NB4 (cell line): Measurements from ENCODE around the gene F11R.

Experiments used
- DNase-seq: peaks from one replicate; pipeline ENCODE4 v3.0.0; 2010; ENCODE audit warnings: low read depth
- H3K4me3 ChIP-seq: one replicate; pipeline ENCODE4 v1.5.1; 2011; ENCODE audit warnings: mild to moderate bottlenecking, low read depth, low read length, moderate library complexity
- MYC ChIP-seq: IDR thresholded peaks from 2 replicates; pipeline ENCODE4 v1.6.1; 2011; ENCODE audit warnings: low read depth, low read length
- POLR2A ChIP-seq: IDR thresholded peaks from 2 replicates; pipeline ENCODE4 v1.6.1; 2011; ENCODE audit warnings: mild to moderate bottlenecking; ENCODE audit not compliant: insufficient read length; ENCODE audit errors: extremely low read depth
- TF ChIP-seq, protein P1 (sequence below): IDR thresholded peaks from one replicate; pipeline ENCODE4 v1.5.1; 2012; ENCODE audit warnings: low read depth, low read length
- TF ChIP-seq, protein P2 (sequence below): IDR thresholded peaks from 2 replicates; pipeline ENCODE4 v1.6.1; 2011; ENCODE audit warnings: low read depth, low read length

The F11R gene

GRCh38 chr1:161061419-161061818 is 40.5 kb upstream of the F11R start:
- H3K4me3 ChIP-seq: no peak overlapping the region
- DNase-seq: no peak
- TF ChIP-seq POLR2A (no peak), MYC (no peak)
- TF ChIP-seq, protein P1, sequence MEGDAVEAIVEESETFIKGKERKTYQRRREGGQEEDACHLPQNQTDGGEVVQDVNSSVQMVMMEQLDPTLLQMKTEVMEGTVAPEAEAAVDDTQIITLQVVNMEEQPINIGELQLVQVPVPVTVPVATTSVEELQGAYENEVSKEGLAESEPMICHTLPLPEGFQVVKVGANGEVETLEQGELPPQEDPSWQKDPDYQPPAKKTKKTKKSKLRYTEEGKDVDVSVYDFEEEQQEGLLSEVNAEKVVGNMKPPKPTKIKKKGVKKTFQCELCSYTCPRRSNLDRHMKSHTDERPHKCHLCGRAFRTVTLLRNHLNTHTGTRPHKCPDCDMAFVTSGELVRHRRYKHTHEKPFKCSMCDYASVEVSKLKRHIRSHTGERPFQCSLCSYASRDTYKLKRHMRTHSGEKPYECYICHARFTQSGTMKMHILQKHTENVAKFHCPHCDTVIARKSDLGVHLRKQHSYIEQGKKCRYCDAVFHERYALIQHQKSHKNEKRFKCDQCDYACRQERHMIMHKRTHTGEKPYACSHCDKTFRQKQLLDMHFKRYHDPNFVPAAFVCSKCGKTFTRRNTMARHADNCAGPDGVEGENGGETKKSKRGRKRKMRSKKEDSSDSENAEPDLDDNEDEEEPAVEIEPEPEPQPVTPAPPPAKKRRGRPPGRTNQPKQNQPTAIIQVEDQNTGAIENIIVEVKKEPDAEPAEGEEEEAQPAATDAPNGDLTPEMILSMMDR: no peak
- TF ChIP-seq, protein P2, sequence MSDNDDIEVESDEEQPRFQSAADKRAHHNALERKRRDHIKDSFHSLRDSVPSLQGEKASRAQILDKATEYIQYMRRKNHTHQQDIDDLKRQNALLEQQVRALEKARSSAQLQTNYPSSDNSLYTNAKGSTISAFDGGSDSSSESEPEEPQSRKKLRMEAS: no peak

GRCh38 chr1:161059293-161059692 is 38.3 kb upstream of the F11R start:
- DNase-seq: no peak
- TF ChIP-seq, protein P2: no peak
- TF ChIP-seq POLR2A (no peak), MYC (no peak)
- TF ChIP-seq, protein P1: no peak
- H3K4me3 ChIP-seq: no peak overlapping the region

DNA sequence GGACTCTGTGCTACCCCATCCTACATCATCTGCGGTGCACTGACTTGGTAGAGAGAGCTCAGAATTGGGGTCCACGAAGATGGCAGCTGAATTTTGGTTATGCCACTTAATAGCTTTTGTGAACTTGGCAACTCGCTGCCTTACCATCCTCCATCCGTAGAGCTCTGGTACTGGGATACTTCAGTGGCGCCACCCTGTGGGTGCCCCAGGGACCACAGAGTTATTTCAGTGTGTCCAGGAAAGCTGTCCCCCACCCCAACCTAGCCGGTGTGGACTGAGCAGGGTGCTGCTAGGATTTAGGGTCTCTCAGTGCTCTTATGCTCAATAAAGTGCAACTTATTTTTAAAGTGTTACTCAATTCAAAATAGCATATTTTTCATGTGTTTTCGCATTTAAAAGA is 33.9 kb upstream of the F11R start:
- H3K4me3 ChIP-seq: no peak overlapping the region
- no peak for DNase-seq
- TF ChIP-seq, protein P1: no peak
- TF ChIP-seq MYC (no peak), POLR2A (no peak)
- TF ChIP-seq, protein P2: no peak

DNA sequence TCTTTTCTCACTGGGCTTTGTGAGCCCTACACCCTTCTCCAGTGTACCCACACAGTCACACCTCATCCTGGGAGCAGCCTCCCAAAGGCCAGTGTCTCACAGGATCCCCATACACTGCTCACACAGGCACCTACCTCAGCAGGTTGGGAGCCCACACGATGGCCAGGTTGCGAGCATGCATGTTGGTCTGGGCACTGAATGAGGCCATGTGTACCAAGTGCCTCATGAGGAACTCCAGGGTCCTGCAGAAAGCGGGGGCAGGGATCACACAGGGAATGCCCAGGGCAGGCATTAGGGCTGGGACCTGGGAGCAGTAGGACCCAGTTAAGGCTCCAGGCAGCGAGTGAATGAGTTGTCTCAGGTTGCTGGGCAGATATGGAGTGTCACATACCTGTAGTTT is 33.3 kb upstream of the F11R start:
- no peak for TF ChIP-seq MYC
- TF ChIP-seq, protein P2: no peak
- TF ChIP-seq, protein P1: no peak
- TF ChIP-seq POLR2A: no peak
- no peak for DNase-seq
- H3K4me3 ChIP-seq: no peak overlapping the region

DNA sequence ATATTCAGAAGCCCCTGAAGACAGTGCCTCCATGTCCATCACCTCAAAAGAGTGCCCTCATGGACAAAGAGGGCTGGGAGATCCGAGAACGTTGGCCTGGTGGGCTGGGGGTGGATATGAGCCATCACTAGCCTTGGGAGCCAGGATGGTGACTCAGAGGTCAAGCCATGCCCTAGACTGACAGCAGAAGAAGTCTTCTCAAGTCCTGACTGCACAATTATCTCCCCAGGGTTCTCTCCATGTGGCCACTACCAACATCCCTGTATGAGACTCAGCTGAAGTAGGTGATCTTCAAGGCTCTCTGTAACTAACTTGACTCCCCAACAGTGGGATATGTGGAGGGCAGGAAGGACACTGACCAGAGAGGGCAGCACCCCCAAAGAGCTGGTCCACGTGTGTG is 31.9 kb upstream of the F11R start:
- H3K4me3 ChIP-seq: no peak overlapping the region
- no peak for DNase-seq

More for the DNA sequence above, 31.9 kb upstream of the F11R start:
- TF ChIP-seq, protein P2: no peak
- TF ChIP-seq, protein P1: no peak
- no peak for TF ChIP-seq POLR2A
- TF ChIP-seq MYC: no peak
